ENCODE results near the gene ING5.

DNA sequence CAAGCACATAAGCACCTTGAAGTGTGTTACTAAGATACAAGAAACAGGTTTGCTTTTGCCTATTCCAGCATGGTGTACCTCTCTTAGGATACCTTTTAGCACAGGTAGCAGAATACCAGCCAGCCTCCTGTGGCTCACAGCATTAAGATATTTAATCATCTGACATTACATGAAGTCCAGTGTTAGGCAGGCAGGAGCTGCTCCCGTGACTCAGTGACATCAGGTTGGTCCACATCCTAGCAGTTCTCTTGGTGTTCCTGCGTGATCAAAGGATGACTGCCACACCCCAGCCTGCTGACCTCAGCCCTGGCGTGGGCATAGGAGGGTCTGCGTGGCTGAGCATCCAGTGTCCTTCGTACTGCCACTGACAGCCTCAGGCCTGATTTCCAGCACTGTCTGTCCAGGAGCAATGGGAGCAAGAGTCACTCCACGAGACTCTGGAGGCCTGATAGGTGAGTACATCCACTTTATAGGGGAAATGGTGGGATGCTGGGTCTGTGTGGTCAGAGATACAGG is 11.6 kb upstream of the ING5 start:
- TF ChIP-seq, protein P1, sequence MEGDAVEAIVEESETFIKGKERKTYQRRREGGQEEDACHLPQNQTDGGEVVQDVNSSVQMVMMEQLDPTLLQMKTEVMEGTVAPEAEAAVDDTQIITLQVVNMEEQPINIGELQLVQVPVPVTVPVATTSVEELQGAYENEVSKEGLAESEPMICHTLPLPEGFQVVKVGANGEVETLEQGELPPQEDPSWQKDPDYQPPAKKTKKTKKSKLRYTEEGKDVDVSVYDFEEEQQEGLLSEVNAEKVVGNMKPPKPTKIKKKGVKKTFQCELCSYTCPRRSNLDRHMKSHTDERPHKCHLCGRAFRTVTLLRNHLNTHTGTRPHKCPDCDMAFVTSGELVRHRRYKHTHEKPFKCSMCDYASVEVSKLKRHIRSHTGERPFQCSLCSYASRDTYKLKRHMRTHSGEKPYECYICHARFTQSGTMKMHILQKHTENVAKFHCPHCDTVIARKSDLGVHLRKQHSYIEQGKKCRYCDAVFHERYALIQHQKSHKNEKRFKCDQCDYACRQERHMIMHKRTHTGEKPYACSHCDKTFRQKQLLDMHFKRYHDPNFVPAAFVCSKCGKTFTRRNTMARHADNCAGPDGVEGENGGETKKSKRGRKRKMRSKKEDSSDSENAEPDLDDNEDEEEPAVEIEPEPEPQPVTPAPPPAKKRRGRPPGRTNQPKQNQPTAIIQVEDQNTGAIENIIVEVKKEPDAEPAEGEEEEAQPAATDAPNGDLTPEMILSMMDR (IDR thresholded peaks at IDR 0.05), result no peak
- no peak for TF ChIP-seq POLR2A (IDR thresholded peaks at IDR 0.05)
